K562 (cell line): ENCODE data around the gene EFNA2. TPM values are rescaled to one million over a fixed set of nuclear protein-coding genes. Genes with fewer than 3 reads are reported as not detected.
A peak's percentile ranks its signal among the peaks of the same experiment; 100 is the strongest.

Experiments
- ELF4 ChIP-seq: fragments of 450-650 bp; formaldehyde crosslinking; IDR thresholded peaks from 2 replicates; pipeline ENCODE4 v1.4.0; 2022; ENCODE audit warnings: missing genetic modification characterization
- FOXK1 ChIP-seq: sonication (generic); formaldehyde crosslinking; IDR thresholded peaks from 2 replicates; pipeline ENCODE4 v1.8.0; 2022; ENCODE audit warnings: missing genetic modification reagents, mild to moderate bottlenecking, borderline replicate concordance
- L3MBTL2 ChIP-seq: fragments of 450-650 bp; IDR thresholded peaks from 2 replicates; pipeline ENCODE4 v1.6.1; 2016; ENCODE audit warnings: mild to moderate bottlenecking, moderate library complexity
- MIER1 ChIP-seq: fragments of 450-650 bp; IDR thresholded peaks from 2 replicates; pipeline ENCODE4 v1.6.1; 2016; ENCODE audit warnings: antibody characterized with exemption, mild to moderate bottlenecking, low read depth
- MTA2 ChIP-seq: fragments of 450-650 bp; IDR thresholded peaks from 2 replicates; pipeline ENCODE4 v1.6.1; 2016; ENCODE audit warnings: low read depth
- NR2F6 ChIP-seq: fragments of 450-650 bp; formaldehyde crosslinking; IDR thresholded peaks from 2 replicates; pipeline ENCODE4 v1.4.0; 2020; ENCODE audit warnings: mild to moderate bottlenecking
- POLR2AphosphoS5 ChIP-seq: IDR thresholded peaks from 2 replicates; pipeline ENCODE4 v1.6.1; 2011; ENCODE audit warnings: mild to moderate bottlenecking, low read depth, low read length, moderate library complexity; ENCODE audit not compliant: control insufficient read depth, insufficient read depth
- SETDB1 ChIP-seq: IDR thresholded peaks from one replicate; pipeline ENCODE4 v1.6.1; 2012; ENCODE audit warnings: low read length, control low read depth, inconsistent platforms
- SP1 ChIP-seq: sonication (generic); formaldehyde crosslinking; IDR thresholded peaks from 2 replicates; pipeline ENCODE4 v1.8.1; 2022; ENCODE audit warnings: mild to moderate bottlenecking, missing genetic modification reagents
- TAF1 ChIP-seq: IDR thresholded peaks from 2 replicates; pipeline ENCODE4 v1.6.1; 2011; ENCODE audit warnings: mild to moderate bottlenecking, low read length, moderate library complexity; ENCODE audit not compliant: insufficient read depth, control insufficient read depth, severe bottlenecking; ENCODE audit errors: extremely low read depth
- TARDBP ChIP-seq: fragments of 450-650 bp; IDR thresholded peaks from 2 replicates; pipeline ENCODE4 v1.6.1; 2016
- ZNF165 ChIP-seq: fragments of 250-450 bp; sonication (Bioruptor Pico); IDR thresholded peaks from 2 replicates; pipeline ENCODE4 v1.4.0; 2020; ENCODE audit warnings: borderline replicate concordance
- ZNF644 ChIP-seq: fragments of 200-800 bp; sonication (Bioruptor generic); IDR thresholded peaks from 2 replicates; pipeline ENCODE4 v1.6.1; 2016; ENCODE audit warnings: low read depth, missing genetic modification characterization, missing compliant biosample characterization
- polyA plus RNA-seq, 8 experiments: library from polyadenylated mRNA; depleted of rRNA in 4 of 8; stranded (reverse) in 5 of 8; unstranded in 3 of 8; fragments of >200 nt; fragmentation: Nextera tagmentation in 2 of 8; fragmentation: Illumina TruSeq in 1 of 8; extraction: Ambion mirVana in 2 of 8; extraction: Trizol in 1 of 8; gene quantifications; 2 replicates each; pipeline versions ENCODE4 v1.2.1 to v1.2.3, GENCODE V29; 2011 to 2014; ENCODE audit warnings: inconsistent platforms in 1 of 8, missing spikeins in 1 of 8
- total RNA-seq, 7 experiments: library from RNA; depleted of rRNA in 6 of 7; stranded (reverse); fragments of >200 nt in 6 of 7; fragmentation: Illumina TruSeq in 2 of 7; extraction: Trizol in 2 of 7; gene quantifications; 2 replicates each; pipeline versions ENCODE4 v1.2.1 to v1.2.3, GENCODE V29; 2011 to 2021; ENCODE audit warnings: low replicate concordance in 1 of 7
- TF ChIP-seq, protein P1 (sequence below): fragments of 450-650 bp; IDR thresholded peaks from 2 replicates; pipeline ENCODE4 v1.6.1; 2016; ENCODE audit warnings: borderline replicate concordance
- TF ChIP-seq, protein P2 (sequence below), 3 experiments: fragments of 200-800 bp in 1 of 3; sonication (Bioruptor generic) in 1 of 3; sonication (generic) in 1 of 3; formaldehyde crosslinking in 1 of 3; IDR thresholded peaks; 2 replicates each; pipeline versions ENCODE4 v1.6.1 to v1.8.0; 2016 to 2022; ENCODE audit warnings: mild to moderate bottlenecking in 2 of 3, missing compliant biosample characterization in 2 of 3, missing genetic modification characterization in 2 of 3, missing genetic modification reagents in 1 of 3
- TF ChIP-seq, protein P3 (sequence below): IDR thresholded peaks from 2 replicates; pipeline ENCODE4 v1.6.1; 2011; ENCODE audit not compliant: insufficient read length; ENCODE audit errors: extremely low read depth
- TF ChIP-seq, protein P4 (sequence below), 2 experiments: fragments of 450-650 bp; IDR thresholded peaks; 2 replicates each; pipeline ENCODE4 v1.6.1; 2016
- TF ChIP-seq, protein P5 (sequence below), 2 experiments: IDR thresholded peaks in 1 of 2; conservative IDR thresholded peaks in 1 of 2; 2 replicates each; pipeline ENCODE4 v1.6.1; 2016; ENCODE audit warnings: low read depth in 2 of 2, mild to moderate bottlenecking in 1 of 2, missing compliant biosample characterization in 1 of 2, missing genetic modification characterization in 1 of 2, moderate library complexity in 1 of 2

EFNA2 gene
- total and polyA plus RNA-seq, 9 of the 15 experiments (the other 6 are each of a cell fraction or from before 2014, with no cell fraction given) = 0.11 to 0.44 (median 0.15) TPM; not detected in 6

DNA sequence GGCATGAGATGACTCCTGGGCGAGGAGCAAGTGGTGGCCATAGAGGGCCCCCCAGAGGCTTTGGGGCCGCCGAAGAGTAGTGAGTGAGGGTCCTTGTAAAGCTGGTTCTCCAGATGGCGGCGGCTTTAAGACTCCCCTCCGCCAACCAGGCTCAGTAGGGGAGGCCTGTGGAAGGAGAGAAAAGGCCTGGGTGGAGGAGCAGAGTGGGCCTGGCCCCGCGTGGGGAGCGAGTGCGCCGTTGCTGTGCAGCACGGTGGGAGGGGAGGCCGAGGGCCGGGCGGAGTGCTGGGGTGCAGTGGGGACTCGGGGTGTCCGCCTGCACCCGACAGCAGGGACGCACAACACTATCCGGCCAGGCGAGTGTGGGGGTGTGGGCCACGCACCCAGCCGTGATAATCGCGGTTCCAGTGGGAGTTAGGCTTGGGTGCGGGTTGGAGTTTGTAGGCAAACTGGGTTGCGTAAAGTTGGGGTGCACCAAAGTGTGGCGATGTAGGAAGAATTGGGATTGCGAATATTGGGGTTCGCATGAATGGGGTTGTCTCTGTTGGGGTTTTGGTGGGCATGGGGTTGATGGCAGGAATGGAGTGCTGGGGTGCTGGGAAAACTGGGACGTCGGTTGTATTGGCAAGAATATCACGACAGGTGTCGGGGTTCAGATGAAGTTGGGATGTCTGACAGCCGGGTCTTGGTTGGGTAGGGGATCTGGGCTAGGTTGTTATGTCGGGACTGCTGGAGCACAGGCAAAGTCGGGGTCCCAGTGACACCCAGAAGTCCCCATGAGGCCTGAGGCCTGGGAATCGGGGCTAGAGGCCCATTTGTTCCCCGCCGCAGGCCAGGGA is 17.2 kb upstream of the EFNA2 start (continued):
- TF ChIP-seq ELF4 (CRISPR knock-in tag) = no peak
- no peak for TF ChIP-seq MTA2
- TF ChIP-seq FOXK1 (CRISPR knock-in tag) = 0 out of 2 replicates have a peak, but pooled peaks have one; percentile 23
- TF ChIP-seq TAF1 = no peak
- TF ChIP-seq, protein P1, sequence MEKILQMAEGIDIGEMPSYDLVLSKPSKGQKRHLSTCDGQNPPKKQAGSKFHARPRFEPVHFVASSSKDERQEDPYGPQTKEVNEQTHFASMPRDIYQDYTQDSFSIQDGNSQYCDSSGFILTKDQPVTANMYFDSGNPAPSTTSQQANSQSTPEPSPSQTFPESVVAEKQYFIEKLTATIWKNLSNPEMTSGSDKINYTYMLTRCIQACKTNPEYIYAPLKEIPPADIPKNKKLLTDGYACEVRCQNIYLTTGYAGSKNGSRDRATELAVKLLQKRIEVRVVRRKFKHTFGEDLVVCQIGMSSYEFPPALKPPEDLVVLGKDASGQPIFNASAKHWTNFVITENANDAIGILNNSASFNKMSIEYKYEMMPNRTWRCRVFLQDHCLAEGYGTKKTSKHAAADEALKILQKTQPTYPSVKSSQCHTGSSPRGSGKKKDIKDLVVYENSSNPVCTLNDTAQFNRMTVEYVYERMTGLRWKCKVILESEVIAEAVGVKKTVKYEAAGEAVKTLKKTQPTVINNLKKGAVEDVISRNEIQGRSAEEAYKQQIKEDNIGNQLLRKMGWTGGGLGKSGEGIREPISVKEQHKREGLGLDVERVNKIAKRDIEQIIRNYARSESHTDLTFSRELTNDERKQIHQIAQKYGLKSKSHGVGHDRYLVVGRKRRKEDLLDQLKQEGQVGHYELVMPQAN = peak; percentile 55; the same call in 1 of the 2 replicates
- TF ChIP-seq, protein P2, sequence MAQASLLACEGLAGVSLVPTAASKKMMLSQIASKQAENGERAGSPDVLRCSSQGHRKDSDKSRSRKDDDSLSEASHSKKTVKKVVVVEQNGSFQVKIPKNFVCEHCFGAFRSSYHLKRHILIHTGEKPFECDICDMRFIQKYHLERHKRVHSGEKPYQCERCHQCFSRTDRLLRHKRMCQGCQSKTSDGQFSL (CRISPR knock-in tag; IDR thresholded peaks at IDR 0.05) = peak; percentile 53; the same call in 1 of the 2 replicates
- TF ChIP-seq, protein P2 (tag; IDR thresholded peaks at IDR 0.05) = no peak
- TF ChIP-seq SETDB1 = no peak
- TF ChIP-seq POLR2AphosphoS5 = no peak
- TF ChIP-seq TARDBP = no peak
- no peak for TF ChIP-seq ZNF644
- TF ChIP-seq L3MBTL2 = no peak; the same call in 1 of the 2 replicates
- TF ChIP-seq SP1 = no peak
- TF ChIP-seq ZNF165 = no peak
- TF ChIP-seq, protein P3, sequence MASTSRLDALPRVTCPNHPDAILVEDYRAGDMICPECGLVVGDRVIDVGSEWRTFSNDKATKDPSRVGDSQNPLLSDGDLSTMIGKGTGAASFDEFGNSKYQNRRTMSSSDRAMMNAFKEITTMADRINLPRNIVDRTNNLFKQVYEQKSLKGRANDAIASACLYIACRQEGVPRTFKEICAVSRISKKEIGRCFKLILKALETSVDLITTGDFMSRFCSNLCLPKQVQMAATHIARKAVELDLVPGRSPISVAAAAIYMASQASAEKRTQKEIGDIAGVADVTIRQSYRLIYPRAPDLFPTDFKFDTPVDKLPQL = no peak
- TF ChIP-seq, protein P4, sequence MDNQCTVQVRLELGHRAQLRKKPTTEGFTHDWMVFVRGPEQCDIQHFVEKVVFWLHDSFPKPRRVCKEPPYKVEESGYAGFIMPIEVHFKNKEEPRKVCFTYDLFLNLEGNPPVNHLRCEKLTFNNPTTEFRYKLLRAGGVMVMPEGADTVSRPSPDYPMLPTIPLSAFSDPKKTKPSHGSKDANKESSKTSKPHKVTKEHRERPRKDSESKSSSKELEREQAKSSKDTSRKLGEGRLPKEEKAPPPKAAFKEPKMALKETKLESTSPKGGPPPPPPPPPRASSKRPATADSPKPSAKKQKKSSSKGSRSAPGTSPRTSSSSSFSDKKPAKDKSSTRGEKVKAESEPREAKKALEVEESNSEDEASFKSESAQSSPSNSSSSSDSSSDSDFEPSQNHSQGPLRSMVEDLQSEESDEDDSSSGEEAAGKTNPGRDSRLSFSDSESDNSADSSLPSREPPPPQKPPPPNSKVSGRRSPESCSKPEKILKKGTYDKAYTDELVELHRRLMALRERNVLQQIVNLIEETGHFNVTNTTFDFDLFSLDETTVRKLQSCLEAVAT (IDR thresholded peaks at IDR 0.05) = 0 out of 4 replicates have a peak, but pooled peaks of 1 of the 2 experiments have one; percentile 46
- TF ChIP-seq NR2F6 = no peak
- TF ChIP-seq MIER1 = 0 out of 2 replicates have a peak, but pooled peaks have one; percentile 48
- TF ChIP-seq, protein P5, sequence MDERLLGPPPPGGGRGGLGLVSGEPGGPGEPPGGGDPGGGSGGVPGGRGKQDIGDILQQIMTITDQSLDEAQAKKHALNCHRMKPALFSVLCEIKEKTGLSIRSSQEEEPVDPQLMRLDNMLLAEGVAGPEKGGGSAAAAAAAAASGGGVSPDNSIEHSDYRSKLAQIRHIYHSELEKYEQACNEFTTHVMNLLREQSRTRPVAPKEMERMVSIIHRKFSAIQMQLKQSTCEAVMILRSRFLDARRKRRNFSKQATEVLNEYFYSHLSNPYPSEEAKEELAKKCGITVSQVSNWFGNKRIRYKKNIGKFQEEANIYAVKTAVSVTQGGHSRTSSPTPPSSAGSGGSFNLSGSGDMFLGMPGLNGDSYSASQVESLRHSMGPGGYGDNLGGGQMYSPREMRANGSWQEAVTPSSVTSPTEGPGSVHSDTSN (CRISPR knock-in tag; IDR thresholded peaks at IDR 0.05; ENCODE audit: low read depth) = no peak
- TF ChIP-seq, protein P5 (tag; conservative IDR thresholded peaks at IDR 0.05; ENCODE audit: low read depth) = no peak
